Renal cortex interstitium (tissue), 11 donors: ENCODE results near the gene AHSP. TPM values are rescaled to one million over a fixed set of nuclear protein-coding genes. Genes with fewer than 3 reads are reported as not detected.
"Not testable (repeated sequence)": the region's sequence is repeated elsewhere in the genome, so short reads cannot be mapped to it uniquely, and the experiment has no call there.

Source experiments
- DNase-seq, 11 donors: peaks; one replicate each; pipeline ENCODE4 v3.0.0-alpha.2; 2013; ENCODE audit warnings: low read depth in 9 of 11, low spot score in 4 of 11; ENCODE audit errors: extremely low read depth in 1 of 11
- polyA plus RNA-seq, 3 donors: library from polyadenylated mRNA; unstranded; fragments of 120-200 nt; gene quantifications; one replicate each; pipeline ENCODE4 v1.2.1, GENCODE V29; 2013; ENCODE audit not compliant: insufficient read length in 3 of 3

The AHSP gene
- polyA plus RNA-seq, 3 donors = 3.8 to 13.4 (median 5.5) TPM

DNA sequence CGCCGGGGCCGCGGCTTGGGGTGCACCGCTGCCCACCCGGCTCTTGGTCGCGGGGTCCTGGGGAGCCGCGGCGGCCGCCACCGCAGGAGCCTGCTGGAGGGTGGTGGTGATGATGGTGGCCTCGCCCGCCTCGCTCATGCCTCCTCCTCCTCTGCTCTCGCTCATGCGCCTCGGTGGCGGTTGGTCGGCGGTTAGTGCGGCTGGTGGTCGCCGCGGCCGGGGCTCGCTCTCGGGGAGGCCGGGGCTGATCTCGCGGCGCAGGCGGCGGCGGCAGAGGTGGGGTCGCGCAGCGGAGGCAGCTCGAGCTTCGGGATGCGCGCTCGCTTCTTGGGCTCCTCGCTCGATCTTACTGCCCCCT, 41.6 kb downstream of the AHSP start:
- peak in 1 of 11 donors; percentile 3 for DNase-seq

DNA sequence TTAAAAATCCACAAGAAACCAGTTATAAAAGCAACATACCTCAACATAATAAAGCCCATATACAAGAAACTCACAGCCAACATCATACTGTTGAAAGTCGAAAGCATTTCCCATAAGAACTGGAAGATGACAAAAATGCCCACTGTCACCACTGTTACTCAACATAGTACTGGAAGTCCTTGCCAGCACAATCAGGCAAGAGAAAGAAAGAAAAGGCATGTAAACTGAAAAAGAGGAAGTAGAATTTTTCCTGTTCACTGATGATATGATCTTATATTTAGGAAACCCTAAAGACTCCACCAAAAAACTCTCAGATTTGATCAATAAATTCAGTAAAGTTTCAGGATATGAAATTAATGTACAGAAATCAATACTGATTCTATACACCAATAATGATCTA, 45.1 kb downstream of the AHSP start:
- DNase-seq = no peak

DNA sequence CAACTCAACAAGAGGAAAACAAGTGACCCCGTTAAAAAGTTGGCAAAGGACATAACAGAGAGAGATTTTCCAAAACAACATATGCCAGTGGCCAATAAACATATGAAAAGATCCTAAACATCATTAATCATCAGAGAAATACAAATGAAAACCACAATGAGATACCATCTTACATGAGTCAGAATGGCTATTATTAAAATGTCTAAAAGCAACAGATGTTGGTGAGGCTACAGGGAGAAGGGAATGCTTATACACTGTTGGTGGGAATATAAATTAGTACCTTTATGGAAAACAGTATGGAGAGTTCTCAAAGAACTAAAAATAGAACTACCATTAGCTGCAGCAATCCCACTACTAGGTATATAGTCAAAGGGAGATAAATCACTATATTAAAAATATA, 46.5 kb downstream of the AHSP start:
- not testable (repeated sequence) for DNase-seq

DNA sequence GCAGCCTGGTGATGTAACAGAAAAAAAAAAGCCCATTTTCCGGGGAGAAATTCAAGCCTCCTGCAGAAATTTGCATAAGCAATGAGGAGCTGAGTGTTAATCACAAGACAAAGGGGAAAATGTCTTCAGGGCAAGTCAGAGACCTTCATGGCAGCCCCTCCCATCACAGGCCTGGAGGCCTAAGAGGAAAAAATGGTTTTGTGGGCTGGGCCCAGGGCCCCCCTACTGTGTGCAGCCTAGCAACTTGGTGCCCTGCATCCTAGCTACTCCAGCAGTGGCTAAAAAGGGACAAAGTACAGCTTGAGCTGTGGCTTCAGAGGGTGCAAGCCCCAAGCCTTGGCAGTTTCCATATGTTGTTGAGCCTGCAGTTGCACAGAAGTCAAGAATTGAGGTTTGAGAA, 49.7 kb downstream of the AHSP start:
- DNase-seq = no peak

Other genes with a start within 250 kb of the AHSP start
- 1 to 10 TPM in 1 of 3 donors, under 1 TPM in 2; 0.39 to 1.9 (median 0.65) TPM for gene ITGAX, start 172.7 kb upstream of the AHSP start, polyA plus RNA-seq
- under 1 TPM; 0.08 to 0.22 (median 0.17) TPM for gene ITGAD, start 134.6 kb upstream of the AHSP start, polyA plus RNA-seq
- 1 to 10 TPM in 2 of 3 donors, under 1 TPM in 1; 0.51 to 1.6 (median 1.2) TPM for gene COX6A2, start 99.5 kb upstream of the AHSP start, polyA plus RNA-seq
- 1 to 10 TPM; 2.7 to 3.3 (median 2.8) TPM for gene ZNF843, start 85.1 kb upstream of the AHSP start, polyA plus RNA-seq
- 10 to 100 TPM; 10.2 to 14.6 (median 14.3) TPM for gene ARMC5, start 68.4 kb upstream of the AHSP start, polyA plus RNA-seq
- gene TGFB1I1, start 55.7 kb upstream of the AHSP start, polyA plus RNA-seq = 10 to 100 TPM; 42.1 to 51.3 (median 45.6) TPM
- 10 to 100 TPM; 39.0 to 73.9 (median 54.2) TPM for gene SLC5A2, start 44.8 kb upstream of the AHSP start, polyA plus RNA-seq
- 100 to 1,000 TPM in 1 of 3 donors, 10 to 100 TPM in 2; 69.2 to 101 (median 86.3) TPM for gene RUSF1, start 19.5 kb upstream of the AHSP start, polyA plus RNA-seq